ENCODE measurements around the gene TBC1D24. TPM values are rescaled to one million over a fixed set of nuclear protein-coding genes. Genes with fewer than 3 reads are reported as not detected.

Gene TBC1D24
- total RNA-seq (2022; extraction: Qiagen RNA extraction) = 4.4 to 9.1 TPM (median 8.2 TPM) in 5 replicates

GRCh38 chr16:2474877-2475412 is at the start of gene TBC1D24:
Gene TBC1D24 (plus strand): TSS chr16:2475127. CDS start chr16:2496149, 21,022 bp downstream.

GRCh38 chr16:2429034-2429770 is 45.7 kb upstream of the TBC1D24 start, which contains the start of gene CCNF:
Gene CCNF (plus strand): TSS chr16:2429447. CDS start chr16:2429482, 35 bp downstream.

GRCh38 chr16:2459647-2460390 is 15.1 kb upstream of the TBC1D24 start, which contains the start of gene TEDC2:
Gene TEDC2 (plus strand): TSS chr16:2460109. CDS start chr16:2460145, 36 bp downstream.

GRCh38 chr16:2471016-2471652 is 3.8 kb upstream of the TBC1D24 start, which contains the start of gene NTN3:
Gene NTN3 (plus strand): TSS chr16:2471297. CDS start chr16:2471702, 405 bp downstream.

GRCh38 chr16:2513405-2514332 is 38.7 kb downstream of the TBC1D24 start, which contains the start of gene ATP6V0C:
Gene ATP6V0C (plus strand): TSS chr16:2513952. CDS start chr16:2514104, 152 bp downstream.

GRCh38 chr16:2520097-2520783 is 45.3 kb downstream of the TBC1D24 start, which contains the start of gene AMDHD2:
Gene AMDHD2 (plus strand): TSS chr16:2520371. CDS start chr16:2520459, 88 bp downstream.

GRCh38 chr16:2531371-2531695 is 56.4 kb downstream of the TBC1D24 start, which contains the start of gene CEMP1:
Gene CEMP1 (minus strand): TSS chr16:2531408. CDS start chr16:2531073, 335 bp downstream.

GRCh38 chr16:2537451-2538379 is 62.8 kb downstream of the TBC1D24 start, which contains the start of gene PDPK1:
Gene PDPK1 (plus strand): TSS chr16:2538021. CDS start chr16:2538113, 92 bp downstream.

Other genes with a start within 250 kb of the TBC1D24 start
- 0.54 to 1.3 TPM (median 1.1 TPM) in 5 replicates for gene DNASE1L2, start 238.7 kb upstream of the TBC1D24 start, total RNA-seq (2022; extraction: Qiagen RNA extraction)
- 47.2 to 75.5 TPM (median 70.7 TPM) in 5 replicates for gene ECI1, start 223.5 kb upstream of the TBC1D24 start, total RNA-seq (2022; extraction: Qiagen RNA extraction)
- 258 to 289 TPM (median 262 TPM) in 5 replicates for gene RNPS1, start 207.0 kb upstream of the TBC1D24 start, total RNA-seq (2022; extraction: Qiagen RNA extraction)
- 15.9 to 23.7 TPM (median 20.9 TPM) in 5 replicates for gene ABCA3, start 134.4 kb upstream of the TBC1D24 start, total RNA-seq (2022; extraction: Qiagen RNA extraction)
- 16.9 to 25.5 TPM (median 24.8 TPM) in 5 replicates for gene CCNF, start 45.7 kb upstream of the TBC1D24 start, total RNA-seq (2022; extraction: Qiagen RNA extraction)
- 13.0 to 19.3 TPM (median 17.4 TPM) in 5 replicates for gene TEDC2, start 15.0 kb upstream of the TBC1D24 start, total RNA-seq (2022; extraction: Qiagen RNA extraction)
- 0.06 TPM in 1 of 5 replicates, not detected in the others for gene NTN3, start 3.8 kb upstream of the TBC1D24 start, total RNA-seq (2022; extraction: Qiagen RNA extraction)
- gene ATP6V0C, start 38.8 kb downstream of the TBC1D24 start, total RNA-seq (2022; extraction: Qiagen RNA extraction) = 131 to 329 TPM (median 265 TPM) in 5 replicates
- 14.7 to 22.9 TPM (median 19.9 TPM) in 5 replicates for gene AMDHD2, start 45.2 kb downstream of the TBC1D24 start, total RNA-seq (2022; extraction: Qiagen RNA extraction)
- gene CEMP1, start 56.3 kb downstream of the TBC1D24 start, total RNA-seq (2022; extraction: Qiagen RNA extraction) = not detected in 5 replicates
- gene PDPK1, start 62.9 kb downstream of the TBC1D24 start, total RNA-seq (2022; extraction: Qiagen RNA extraction) = 17.9 to 25.7 TPM (median 23.2 TPM) in 5 replicates
- 34.6 to 43.4 TPM (median 42.9 TPM) in 5 replicates for gene KCTD5, start 207.4 kb downstream of the TBC1D24 start, total RNA-seq (2022; extraction: Qiagen RNA extraction)
- 1.1 to 2.4 TPM (median 1.5 TPM) in 5 replicates for gene PRSS27, start 245.1 kb downstream of the TBC1D24 start, total RNA-seq (2022; extraction: Qiagen RNA extraction)

Data from A549 treated with dexamethasone at 1 μM for 4 hours (cell line).